NCI-H1048 (cell line): ENCODE measurements around the gene DDX24.

ENCODE experiments used
- DNase-seq: peaks from one replicate; lab custom pipeline; 2025; lab: John Stamatoyannopoulos, UW

Gene DDX24

GRCh38 chr14:94115058-94115591 lies 34.1 kb upstream of the DDX24 start:
- DNase-seq, result no peak

GRCh38 chr14:94114589-94115057 lies 33.6 kb upstream of the DDX24 start:
- DNase-seq, result no peak

- no peak for DNase-seq
Measured at GRCh38 chr14:94113908-94114588, 33.0 kb upstream of the DDX24 start.

DNA sequence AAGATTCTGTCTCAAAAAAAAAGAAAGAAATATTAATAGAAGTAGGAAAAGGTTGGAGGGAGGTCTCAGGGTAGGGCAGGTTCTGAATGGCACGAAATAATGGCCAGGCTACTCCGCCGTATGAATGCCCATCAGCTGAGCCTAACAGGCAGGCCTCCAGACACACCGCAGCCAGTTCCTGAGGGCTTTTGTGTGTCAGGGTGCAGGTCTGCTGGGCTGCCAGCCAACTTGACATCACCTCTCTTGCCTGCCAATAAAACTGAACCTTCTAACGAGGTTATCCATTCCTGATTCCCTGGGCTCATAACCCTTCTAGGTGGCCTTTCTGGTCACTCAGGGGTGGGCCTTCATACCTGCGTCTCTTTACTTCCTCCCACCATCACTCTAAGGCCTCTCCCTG lies 32.5 kb upstream of the DDX24 start:
- DNase-seq, result no peak

DNA sequence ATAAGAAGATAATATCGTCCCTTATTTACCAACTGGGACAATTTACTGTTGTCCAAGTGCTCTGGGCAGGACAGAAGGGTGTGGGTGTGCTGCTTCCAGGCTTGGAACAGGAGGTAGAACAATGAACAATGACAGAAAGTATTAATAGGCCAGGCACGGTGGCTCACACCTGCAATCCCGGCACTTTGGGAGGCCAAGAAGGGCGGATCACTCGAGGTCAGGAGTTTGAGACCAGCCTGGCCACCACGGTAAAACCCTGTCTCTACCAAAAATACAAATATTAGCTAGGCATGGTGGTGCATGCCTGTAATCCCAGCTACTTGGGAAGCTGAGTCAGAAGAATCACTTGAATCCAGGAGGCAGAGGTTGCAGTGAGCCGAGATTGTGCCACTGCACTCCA lies 32.1 kb upstream of the DDX24 start:
- DNase-seq, result no peak

GRCh38 chr14:94112513-94113063 lies 31.6 kb upstream of the DDX24 start:
- no peak for DNase-seq

DNA sequence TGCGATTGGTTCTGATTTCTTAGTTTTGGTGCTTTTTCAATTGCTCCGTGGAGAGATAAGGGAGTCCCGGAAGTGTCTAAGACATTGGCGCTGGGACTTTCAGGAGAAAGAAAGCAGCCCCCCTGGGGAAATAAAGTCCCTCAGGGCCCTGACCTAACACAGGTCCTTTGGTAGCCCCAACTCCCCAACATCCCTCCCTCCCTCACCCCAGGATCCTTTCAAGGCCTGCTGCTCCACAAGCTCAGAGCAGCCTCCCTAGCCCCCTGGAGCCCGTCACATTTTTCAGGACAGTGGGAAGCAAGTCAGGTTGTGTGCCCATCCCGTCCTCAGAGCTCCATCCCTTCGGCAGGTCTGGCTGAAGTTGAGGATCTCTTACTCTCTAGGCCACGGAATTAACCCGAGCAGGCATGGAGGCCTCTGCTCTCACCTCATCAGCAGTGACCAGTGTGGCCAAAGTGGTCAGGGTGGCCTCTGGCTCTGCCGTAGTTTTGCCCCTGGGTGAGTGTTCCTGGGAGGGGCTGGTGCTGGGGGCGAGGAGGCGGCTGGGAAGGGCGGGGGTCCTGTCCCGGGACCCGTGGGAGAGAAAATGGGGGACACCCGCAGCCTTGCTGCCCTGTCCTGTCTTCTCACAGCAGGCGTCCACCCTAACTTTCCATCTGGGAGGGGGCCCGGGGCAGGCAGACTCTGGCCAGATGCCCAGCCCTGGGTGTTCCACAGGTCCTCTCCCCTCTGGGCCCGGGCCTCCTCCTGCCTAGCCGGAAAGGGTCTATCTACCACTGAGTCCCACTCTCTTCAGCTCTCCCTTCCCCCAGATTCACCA lies 30.5 kb upstream of the DDX24 start:
- DNase-seq, result no peak

GRCh38 chr14:94110552-94111181 lies 29.7 kb upstream of the DDX24 start, which contains the start of gene IFI27:
IFI27 (plus strand) TSS chr14:94110736.
- no peak for DNase-seq

GRCh38 chr14:94109915-94110250 lies 28.9 kb upstream of the DDX24 start:
- no peak for DNase-seq

GRCh38 chr14:94104731-94105130 lies 23.7 kb upstream of the DDX24 start:
- DNase-seq, result no peak

- DNase-seq, result no peak
Measured at GRCh38 chr14:94103554-94104150, 22.6 kb upstream of the DDX24 start.

GRCh38 chr14:94102768-94103482 lies 21.9 kb upstream of the DDX24 start:
- no peak for DNase-seq

DNA sequence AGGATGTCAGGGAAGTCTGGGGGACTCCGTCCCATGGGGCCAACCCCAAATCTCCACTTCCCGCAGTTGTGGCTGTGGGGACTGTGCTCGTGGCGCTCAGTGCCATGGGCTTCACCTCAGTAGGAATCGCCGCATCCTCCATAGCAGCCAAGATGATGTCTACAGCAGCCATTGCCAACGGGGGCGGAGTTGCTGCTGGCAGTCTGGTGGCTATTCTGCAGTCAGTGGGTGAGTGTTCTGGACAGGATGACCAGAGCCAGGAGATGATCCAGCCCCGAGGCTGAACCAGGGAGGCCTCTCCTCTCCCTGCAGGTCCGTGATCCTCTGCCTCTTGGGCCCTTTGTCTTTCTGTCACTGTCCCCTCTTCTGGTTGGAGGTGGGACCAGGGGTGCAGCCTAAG lies 20.7 kb upstream of the DDX24 start:
- no peak for DNase-seq

- no peak for DNase-seq
Measured at GRCh38 chr14:94100847-94101246, 19.8 kb upstream of the DDX24 start.

- DNase-seq, result no peak
Measured at GRCh38 chr14:94099006-94099405, 18.0 kb upstream of the DDX24 start.

DNA sequence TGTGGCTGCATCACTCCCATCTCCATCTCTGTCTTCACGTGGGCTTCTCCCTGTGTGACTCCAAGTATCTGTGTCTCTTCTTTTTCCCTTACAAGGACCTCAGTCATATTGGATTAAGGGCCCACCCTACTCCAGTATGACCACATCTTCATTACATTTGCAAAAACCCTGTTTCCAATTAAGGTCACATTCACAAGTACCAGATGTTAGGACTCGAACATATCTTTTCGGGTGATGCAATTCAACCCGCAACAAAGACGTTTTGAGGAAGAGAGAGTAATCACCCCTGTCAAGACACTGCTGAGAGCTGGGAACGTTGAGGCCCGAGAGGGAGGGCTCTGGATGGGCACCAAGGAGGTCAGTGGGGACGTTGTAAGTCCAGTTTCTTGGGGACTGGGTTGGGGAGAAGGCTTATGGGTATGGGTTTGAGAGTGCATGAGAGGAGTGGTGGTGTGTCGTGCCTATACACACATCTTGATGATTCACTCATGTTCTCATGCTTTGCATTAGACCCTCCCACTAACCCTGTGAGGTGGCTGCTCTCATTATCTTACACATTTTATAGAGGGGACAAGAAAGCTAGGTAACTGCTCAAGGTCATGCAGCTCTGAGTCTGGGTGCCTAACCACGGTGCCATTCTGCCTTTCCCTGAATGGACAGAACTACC lies 17.5 kb upstream of the DDX24 start:
- no peak for DNase-seq

- no peak for DNase-seq
Measured at GRCh38 chr14:94097091-94097490, 16.1 kb upstream of the DDX24 start.

DNA sequence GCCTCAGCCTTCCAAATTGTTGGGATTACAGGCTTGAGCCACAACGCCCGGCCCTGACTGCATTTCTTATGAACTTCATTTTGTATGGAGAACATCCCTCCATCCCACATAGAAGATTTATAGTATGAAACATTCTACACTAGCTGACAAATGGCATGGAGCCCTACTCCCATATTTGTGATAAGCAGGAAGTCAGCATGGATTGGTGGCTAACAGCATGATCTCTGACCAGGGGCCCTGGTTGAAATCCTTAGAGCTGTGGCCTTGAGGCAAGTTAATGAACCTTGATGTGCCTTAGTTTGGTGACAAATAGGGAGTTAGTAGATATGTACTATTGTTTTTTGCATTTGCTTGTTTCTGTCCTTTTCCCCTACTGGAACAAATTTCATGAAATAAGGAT lies 12.4 kb upstream of the DDX24 start:
- DNase-seq, result no peak

GRCh38 chr14:94089479-94089878 lies 8.5 kb upstream of the DDX24 start:
- no peak for DNase-seq

- no peak for DNase-seq
Measured at GRCh38 chr14:94088516-94088915, 7.5 kb upstream of the DDX24 start.

- no peak for DNase-seq
Measured at GRCh38 chr14:94087891-94088290, 6.9 kb upstream of the DDX24 start.
